Left lung (tissue), 10 donors: ENCODE data around the gene GINS1. TPM values are rescaled to one million over a fixed set of nuclear protein-coding genes. Genes with fewer than 3 reads are reported as not detected.

Source experiments
- ATAC-seq: fragments of 200-7000 bp; cut with Tn5 transposase; one replicate; pipeline ENCODE4 v1.9.1; 2020; ENCODE audit warnings: moderate library complexity
- DNase-seq, 4 donors: peaks; one replicate each; pipeline ENCODE4 v3.0.0-alpha.2; 2013 to 2020
- H3K27ac ChIP-seq, 2 donors: fragments of 200-600 bp; sonication (generic) in 1 of 2; one replicate each; pipeline versions ENCODE4 v1.5.0 to v1.8.0; 2020 to 2021
- H3K27me3 ChIP-seq, 2 donors: fragments of 200-600 bp; sonication (generic) in 1 of 2; one replicate each; pipeline versions ENCODE4 v1.5.0 to v1.8.0; 2020 to 2021
- H3K36me3 ChIP-seq, 2 donors: fragments of 200-600 bp; sonication (generic) in 1 of 2; one replicate each; pipeline versions ENCODE4 v1.5.0 to v1.8.0; 2020 to 2021
- H3K4me1 ChIP-seq, 2 donors: fragments of 200-600 bp; one replicate each; pipeline ENCODE4 v1.8.0; 2021
- H3K4me3 ChIP-seq, 2 donors: fragments of 200-600 bp; sonication (generic) in 1 of 2; one replicate each; pipeline versions ENCODE4 v1.5.0 to v1.8.0; 2020 to 2021; ENCODE audit warnings: mild to moderate bottlenecking in 1 of 2
- H3K9me3 ChIP-seq, 2 donors: fragments of 200-600 bp; sonication (generic) in 1 of 2; one replicate each; pipeline versions ENCODE4 v1.5.0 to v1.8.0; 2020 to 2021
- intact Hi-C, 2 donors: fragments of 100-400 bp; cut with DNase I; formaldehyde crosslinking; loops; one replicate each; pipeline versions ENCODE4 v1.11.2 to v1.14.2; 2022
- polyA plus RNA-seq, 6 donors: library from polyadenylated mRNA; unstranded; fragments of 120-200 nt; gene quantifications; one replicate each; pipeline ENCODE4 v1.2.1, GENCODE V29; 2013; ENCODE audit not compliant: insufficient read length in 6 of 6
- total RNA-seq, 2 donors: library from RNA; stranded (reverse); fragmentation: NEBNext Ultra II Directional; extraction: Animal tissue kit (Norgen Biotek cat#: 25700); gene quantifications; one replicate each; pipeline ENCODE4 v1.2.1, GENCODE V29; 2021
- TF ChIP-seq, protein P1 (sequence below), 2 donors: fragments of 200-600 bp; sonication (generic) in 1 of 2; IDR thresholded peaks; one replicate each; pipeline versions ENCODE4 v1.5.0 to v1.8.0; 2021; ENCODE audit warnings: antibody characterized with exemption in 2 of 2
- donor health status: DM: no; HTN: yes; CAD: no.
- donor health status: DM: no; HTN: no; CAD: no.

The GINS1 gene
- total and polyA plus RNA-seq, 8 donors = 4.8 to 22.9 (median 15.5) TPM

DNA sequence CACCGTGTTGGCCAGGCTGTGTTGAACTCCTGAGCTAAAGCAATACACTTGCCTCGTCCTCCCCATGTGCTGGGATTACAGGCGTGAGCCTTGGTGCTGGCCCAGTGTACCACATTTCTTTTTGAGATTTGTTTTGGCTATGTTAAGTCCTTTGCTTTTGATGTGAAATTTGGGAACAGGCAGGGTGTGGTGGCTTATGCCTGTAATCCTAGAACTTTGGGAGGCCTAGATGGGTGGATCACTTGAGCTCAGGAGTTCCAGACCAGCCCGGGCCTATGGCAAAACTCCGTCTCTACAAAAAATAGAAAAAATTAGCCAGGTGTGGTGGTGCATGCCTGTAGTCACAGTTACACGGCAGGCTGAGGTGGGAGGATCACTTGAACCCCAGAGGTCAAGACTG is 40.2 kb downstream of the GINS1 start:
- Histone ChIP-seq H3K4me3 (no peak overlapping the region), H3K4me1 (no peaks in the 10 kb centered on the region), H3K9me3 (no peaks in the 10 kb centered on the region), H3K27ac (no peak overlapping the region), H3K36me3 (peaks cover 0 to under 1% of the 10 kb centered on the region in 2 donors), H3K27me3 (no peaks in the 10 kb centered on the region)
- no peak for ATAC-seq
- intact Hi-C loops = no loop called here
- DNase-seq = no peak
- TF ChIP-seq, protein P1, sequence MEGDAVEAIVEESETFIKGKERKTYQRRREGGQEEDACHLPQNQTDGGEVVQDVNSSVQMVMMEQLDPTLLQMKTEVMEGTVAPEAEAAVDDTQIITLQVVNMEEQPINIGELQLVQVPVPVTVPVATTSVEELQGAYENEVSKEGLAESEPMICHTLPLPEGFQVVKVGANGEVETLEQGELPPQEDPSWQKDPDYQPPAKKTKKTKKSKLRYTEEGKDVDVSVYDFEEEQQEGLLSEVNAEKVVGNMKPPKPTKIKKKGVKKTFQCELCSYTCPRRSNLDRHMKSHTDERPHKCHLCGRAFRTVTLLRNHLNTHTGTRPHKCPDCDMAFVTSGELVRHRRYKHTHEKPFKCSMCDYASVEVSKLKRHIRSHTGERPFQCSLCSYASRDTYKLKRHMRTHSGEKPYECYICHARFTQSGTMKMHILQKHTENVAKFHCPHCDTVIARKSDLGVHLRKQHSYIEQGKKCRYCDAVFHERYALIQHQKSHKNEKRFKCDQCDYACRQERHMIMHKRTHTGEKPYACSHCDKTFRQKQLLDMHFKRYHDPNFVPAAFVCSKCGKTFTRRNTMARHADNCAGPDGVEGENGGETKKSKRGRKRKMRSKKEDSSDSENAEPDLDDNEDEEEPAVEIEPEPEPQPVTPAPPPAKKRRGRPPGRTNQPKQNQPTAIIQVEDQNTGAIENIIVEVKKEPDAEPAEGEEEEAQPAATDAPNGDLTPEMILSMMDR (IDR thresholded peaks at IDR 0.05) = no peak

DNA sequence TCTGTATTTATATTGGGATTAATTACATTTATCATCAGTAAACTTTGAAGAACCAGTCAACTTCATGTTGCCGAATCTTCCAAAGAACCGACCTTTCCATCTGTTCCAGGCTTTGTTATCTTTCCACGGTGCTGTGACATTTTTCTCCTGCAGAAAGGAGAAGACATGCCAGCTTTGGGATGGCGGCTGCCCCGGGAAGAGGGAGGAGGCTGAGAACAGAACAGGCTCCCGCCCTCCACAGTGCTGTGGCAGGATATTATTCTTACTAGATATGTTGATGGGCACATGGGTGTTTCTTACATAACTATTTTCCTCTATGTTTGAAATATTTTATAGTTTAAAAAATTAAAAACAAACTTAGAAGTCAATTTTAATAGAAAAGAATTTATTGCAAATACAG is 44.9 kb downstream of the GINS1 start:
- no peak overlapping the region for H3K4me3 ChIP-seq
- peaks cover 0 to 15% of the 10 kb centered on the region in 2 donors for H3K36me3 ChIP-seq
- DNase-seq (no peak), ATAC-seq (no peak)
- no peaks in the 10 kb centered on the region for H3K4me1 ChIP-seq
- no peak overlapping the region for H3K27ac ChIP-seq
- H3K9me3 ChIP-seq = no peaks in the 10 kb centered on the region
- TF ChIP-seq, protein P1 (IDR thresholded peaks at IDR 0.05) = no peak
- no peaks in the 10 kb centered on the region for H3K27me3 ChIP-seq
- intact Hi-C loops = no loop called here

DNA sequence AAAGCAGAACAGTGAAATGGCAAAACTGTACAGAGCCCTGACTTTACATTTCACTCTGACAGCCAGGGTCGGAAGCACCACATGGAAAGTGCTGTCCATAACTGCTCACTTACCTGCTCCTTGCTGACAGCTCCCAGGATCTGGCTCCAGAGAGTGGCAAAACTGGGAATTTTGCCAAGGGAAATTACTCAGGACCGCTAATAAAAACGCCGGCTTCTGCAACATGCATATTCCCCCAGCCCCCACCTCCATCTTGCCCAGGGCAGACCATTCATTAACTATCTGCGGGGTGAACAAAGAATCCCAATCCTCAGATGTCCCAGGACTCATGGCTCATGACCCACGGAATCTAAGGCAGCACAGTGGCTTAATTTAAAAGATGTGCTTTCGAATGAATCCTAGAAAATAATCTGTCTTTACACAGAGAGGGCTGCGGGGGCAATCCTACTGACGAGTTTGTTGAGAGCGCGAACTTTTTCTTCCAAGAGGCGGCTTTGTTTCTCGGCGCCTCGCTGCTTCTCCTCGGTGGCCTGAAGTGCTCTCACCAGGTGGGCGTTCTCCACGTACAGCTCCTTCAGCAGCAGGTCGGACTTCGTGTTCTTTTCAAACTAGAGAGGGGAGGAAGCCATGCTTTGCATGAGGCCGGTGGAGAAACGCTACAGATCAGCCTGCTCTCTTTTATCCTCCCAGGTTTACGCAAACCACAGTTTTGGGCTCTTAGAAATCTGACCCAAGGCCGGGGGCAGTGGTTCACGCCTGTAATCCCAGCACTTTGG is 45.8 kb downstream of the GINS1 start:
- Histone ChIP-seq H3K27me3 (no peaks in the 10 kb centered on the region), H3K4me3 (no peak overlapping the region), H3K36me3 (peaks cover 0 to 15% of the 10 kb centered on the region in 2 donors), H3K27ac (no peak overlapping the region), H3K4me1 (no peaks in the 10 kb centered on the region), H3K9me3 (no peaks in the 10 kb centered on the region)
- TF ChIP-seq, protein P1 (IDR thresholded peaks at IDR 0.05) = no peak
- DNase-seq (peak in 3 of 4 donors; percentile 1 to 44 (median 7)), ATAC-seq (no peak)
- intact Hi-C loops = no loop called here

DNA sequence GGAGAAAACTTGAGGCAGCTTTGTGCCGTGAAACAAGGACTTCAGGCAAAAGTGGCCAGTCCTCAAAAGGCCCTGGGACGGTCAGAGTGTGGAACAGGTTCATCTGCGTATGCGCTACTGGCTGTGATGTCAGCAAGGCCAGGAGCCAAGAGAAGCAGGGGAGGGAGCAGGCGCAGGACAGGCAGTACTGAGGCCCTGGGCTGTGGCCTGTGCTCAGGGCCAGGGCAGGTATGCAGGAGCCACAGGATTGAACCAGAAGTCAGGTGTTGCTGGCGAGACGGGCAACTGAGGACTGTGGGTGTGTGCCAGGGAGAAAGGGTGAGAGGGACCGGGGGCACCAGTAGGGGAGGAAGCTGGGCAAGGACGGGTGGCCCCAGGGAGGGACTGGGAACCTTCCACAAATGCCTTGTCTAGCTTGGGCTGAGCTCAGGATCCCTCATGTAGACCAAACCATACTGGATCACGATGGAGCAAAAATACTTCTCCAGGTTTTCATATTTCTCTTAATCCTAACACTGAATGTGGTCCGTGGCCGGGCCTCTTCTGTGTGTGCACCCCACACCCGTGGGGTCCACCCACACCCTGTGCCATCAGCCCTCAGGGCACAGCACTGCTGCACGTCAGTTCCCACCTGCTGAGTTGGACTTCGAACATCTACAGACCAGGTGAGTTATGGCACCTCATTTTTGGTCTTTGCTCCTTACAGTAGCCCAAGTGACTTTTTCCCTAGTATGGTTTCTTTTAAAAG is 46.9 kb downstream of the GINS1 start:
- Histone ChIP-seq H3K27ac (no peak overlapping the region), H3K36me3 (peaks cover 0 to 15% of the 10 kb centered on the region in 2 donors), H3K4me3 (no peak overlapping the region), H3K9me3 (no peaks in the 10 kb centered on the region), H3K27me3 (no peaks in the 10 kb centered on the region), H3K4me1 (no peaks in the 10 kb centered on the region)
- TF ChIP-seq, protein P1 (IDR thresholded peaks at IDR 0.05) = no peak
- ATAC-seq (no peak), DNase-seq (peak in 1 of 4 donors; percentile 22)
- intact Hi-C loops = no loop called here
